HAP-1 (cell line): Measurements from ENCODE around the gene SASS6.

Experiments
- DNase-seq, 2 experiments: peaks; one replicate each; pipeline ENCODE4 v3.0.0-alpha.2; 2016 to 2020; ENCODE audit warnings: low spot score in 2 of 2
- H3K27me3 ChIP-seq: fragments of 250-450 bp; sonication (Bioruptor Pico); 2 replicates; pipeline ENCODE4 v1.5.1; 2020; ENCODE audit warnings: low read depth, mild to moderate bottlenecking, moderate library complexity
- H3K36me3 ChIP-seq: fragments of 250-450 bp; sonication (Bioruptor Pico); replicated peaks from 2 replicates; pipeline ENCODE4 v1.5.1; 2020; ENCODE audit warnings: mild to moderate bottlenecking
- H3K4me1 ChIP-seq: fragments of 250-450 bp; sonication (Bioruptor Pico); 2 replicates; pipeline ENCODE4 v1.5.1; 2020; ENCODE audit warnings: mild to moderate bottlenecking
- H3K4me3 ChIP-seq: fragments of 250-450 bp; sonication (Bioruptor Pico); 2 replicates; pipeline ENCODE4 v1.5.1; 2020; ENCODE audit warnings: mild to moderate bottlenecking, moderate library complexity
- H3K9me3 ChIP-seq: fragments of 250-450 bp; sonication (Bioruptor Pico); 2 replicates; pipeline ENCODE4 v1.5.1; 2020; ENCODE audit warnings: mild to moderate bottlenecking, moderate library complexity
- in situ Hi-C: fragments of 300-500 bp; cut with MboI; formaldehyde crosslinking; loops from 3 replicates; pipeline ENCODE4 v1.14.3; 2020; ENCODE audit warnings: low sequenced_read_pairs, inconsistent platforms, mixed read lengths

SASS6 gene, protein sequence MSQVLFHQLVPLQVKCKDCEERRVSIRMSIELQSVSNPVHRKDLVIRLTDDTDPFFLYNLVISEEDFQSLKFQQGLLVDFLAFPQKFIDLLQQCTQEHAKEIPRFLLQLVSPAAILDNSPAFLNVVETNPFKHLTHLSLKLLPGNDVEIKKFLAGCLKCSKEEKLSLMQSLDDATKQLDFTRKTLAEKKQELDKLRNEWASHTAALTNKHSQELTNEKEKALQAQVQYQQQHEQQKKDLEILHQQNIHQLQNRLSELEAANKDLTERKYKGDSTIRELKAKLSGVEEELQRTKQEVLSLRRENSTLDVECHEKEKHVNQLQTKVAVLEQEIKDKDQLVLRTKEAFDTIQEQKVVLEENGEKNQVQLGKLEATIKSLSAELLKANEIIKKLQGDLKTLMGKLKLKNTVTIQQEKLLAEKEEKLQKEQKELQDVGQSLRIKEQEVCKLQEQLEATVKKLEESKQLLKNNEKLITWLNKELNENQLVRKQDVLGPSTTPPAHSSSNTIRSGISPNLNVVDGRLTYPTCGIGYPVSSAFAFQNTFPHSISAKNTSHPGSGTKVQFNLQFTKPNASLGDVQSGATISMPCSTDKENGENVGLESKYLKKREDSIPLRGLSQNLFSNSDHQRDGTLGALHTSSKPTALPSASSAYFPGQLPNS

DNA sequence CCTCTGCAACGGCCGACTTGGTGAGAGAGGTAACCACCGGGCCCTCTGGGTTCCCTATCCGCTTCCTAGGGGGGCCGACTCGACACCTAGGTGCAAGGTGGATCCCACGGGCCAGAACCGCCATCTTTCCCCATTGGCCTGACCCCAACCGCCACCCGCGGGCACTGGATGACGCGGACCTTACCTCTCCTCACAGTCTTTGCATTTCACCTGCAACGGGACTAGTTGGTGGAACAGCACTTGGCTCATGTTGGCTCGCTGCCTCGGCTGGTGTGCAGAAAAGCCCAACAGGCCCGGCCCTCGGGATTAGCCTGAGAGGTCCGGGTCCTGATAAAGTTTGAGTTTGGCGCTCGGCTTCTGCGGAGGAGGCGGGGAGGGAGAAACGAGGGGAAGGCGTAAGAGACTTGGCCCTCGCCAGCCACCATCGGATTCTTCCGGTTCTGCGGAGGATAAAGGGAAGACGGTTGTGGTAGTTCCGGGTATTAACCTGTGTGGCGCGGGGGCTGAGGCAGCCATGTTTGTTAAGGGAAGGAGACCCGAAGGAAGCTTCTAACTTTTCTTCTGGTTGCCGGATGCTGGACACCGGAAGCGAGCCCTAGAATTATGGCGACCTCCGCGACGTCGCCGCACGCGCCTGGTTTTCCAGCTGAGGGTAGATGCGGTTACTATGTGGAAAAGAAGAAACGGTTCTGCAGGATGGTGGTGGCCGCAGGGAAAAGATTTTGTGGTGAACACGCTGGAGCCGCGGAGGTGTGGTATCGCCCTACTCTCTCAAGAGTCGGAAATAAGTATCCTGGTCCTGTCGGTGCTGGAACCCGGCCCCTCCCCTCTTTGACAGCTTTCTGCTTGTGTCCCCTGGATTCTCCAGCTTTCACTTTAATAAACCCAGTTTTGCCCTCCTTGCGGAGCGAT is at the start of gene SASS6, which contains the start of gene TRMT13:
Gene SASS6, minus strand, starts transcription at position 365 of the 912 bp plus-strand sequence. Its CDS starts 116 bp downstream, at position 249.
Gene TRMT13, plus strand, starts transcription at position 598 of the 912 bp plus-strand sequence. Its CDS starts 6 bp downstream, at position 604.
- DNase-seq, result peak; percentile 97 to 98
- Histone ChIP-seq H3K27me3 (no peaks in the 10 kb centered on the region), H3K36me3 (peaks cover 15% of the 10 kb centered on the region), H3K4me1 (peaks cover 12% of the 10 kb centered on the region), H3K9me3 (no peaks in the 10 kb centered on the region), H3K4me3 (peak within 1 kb of the TSS; percentile 76)
- in situ Hi-C loops, result no loop called here

- H3K9me3 ChIP-seq, result no peaks in the 10 kb centered on the region
- in situ Hi-C loops, result no loop called here
Measured at GRCh38 chr1:100178091-100178490, 45.4 kb upstream of the SASS6 start, which contains the start of gene LRRC39. Gene LRRC39 (minus strand): TSS chr1:100178256. CDS start chr1:100168516, 9,740 bp downstream.

GRCh38 chr1:100177295-100178041 is 44.7 kb upstream of the SASS6 start:
- in situ Hi-C loops, result no loop called here
- H3K4me3 ChIP-seq, result no peak overlapping the region
- H3K9me3 ChIP-seq, result no peaks in the 10 kb centered on the region
- no peaks in the 10 kb centered on the region; the same call in 1 of the 2 replicates for H3K27me3 ChIP-seq
- DNase-seq, result no peak
- H3K36me3 ChIP-seq, result no peaks in the 10 kb centered on the region
- no peaks in the 10 kb centered on the region for H3K4me1 ChIP-seq

More at GRCh38 chr1:100178091-100178490, 45.4 kb upstream of the SASS6 start, which contains the start of gene LRRC39:
- Histone ChIP-seq H3K4me1 (no peaks in the 10 kb centered on the region), H3K36me3 (no peaks in the 10 kb centered on the region), H3K4me3 (no peak within 1 kb of the TSS), H3K27me3 (no peaks in the 10 kb centered on the region; the same call in 1 of the 2 replicates)
- no peak for DNase-seq

- no peaks in the 10 kb centered on the region for H3K9me3 ChIP-seq
- no peak overlapping the region for H3K4me3 ChIP-seq
- no peak for DNase-seq
- H3K27me3 ChIP-seq, result no peaks in the 10 kb centered on the region
- H3K4me1 ChIP-seq, result no peaks in the 10 kb centered on the region
- H3K36me3 ChIP-seq, result no peaks in the 10 kb centered on the region
- in situ Hi-C loops, result no loop called here
Measured at GRCh38 chr1:100168051-100168450, 35.3 kb upstream of the SASS6 start.

- H3K9me3 ChIP-seq, result no peaks in the 10 kb centered on the region
- no peaks in the 10 kb centered on the region for H3K27me3 ChIP-seq
- H3K4me1 ChIP-seq, result no peaks in the 10 kb centered on the region
- in situ Hi-C loops, result no loop called here
- no peak overlapping the region for H3K4me3 ChIP-seq
- H3K36me3 ChIP-seq, result no peaks in the 10 kb centered on the region
- no peak for DNase-seq
Measured at GRCh38 chr1:100164702-100165101, 32.0 kb upstream of the SASS6 start.

DNA sequence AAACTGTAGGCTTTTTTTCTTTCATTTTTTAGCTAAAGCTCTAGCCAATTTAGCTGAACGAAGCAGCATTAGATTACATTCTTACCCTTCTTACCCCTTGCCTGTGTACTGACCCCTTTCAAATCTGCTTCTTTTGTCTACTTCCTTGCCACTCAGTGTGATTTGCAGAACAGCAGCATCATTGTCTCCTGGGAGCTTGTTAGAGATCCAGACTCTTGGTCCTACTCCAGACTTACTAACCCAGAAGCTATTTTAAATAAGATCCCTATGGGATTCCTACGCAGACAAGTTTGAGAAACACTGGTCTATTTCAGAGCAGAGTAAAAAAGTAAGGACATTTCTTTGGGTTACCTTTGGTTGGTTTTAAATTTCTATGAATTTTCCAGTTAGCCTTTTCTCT is 31.5 kb upstream of the SASS6 start:
- no peaks in the 10 kb centered on the region for H3K27me3 ChIP-seq
- no peak overlapping the region for H3K4me3 ChIP-seq
- no peaks in the 10 kb centered on the region for H3K4me1 ChIP-seq
- no peaks in the 10 kb centered on the region for H3K9me3 ChIP-seq
- in situ Hi-C loops, result no loop called here
- peak in 1 of 2 experiments; percentile 11 for DNase-seq
- H3K36me3 ChIP-seq, result no peaks in the 10 kb centered on the region

DNA sequence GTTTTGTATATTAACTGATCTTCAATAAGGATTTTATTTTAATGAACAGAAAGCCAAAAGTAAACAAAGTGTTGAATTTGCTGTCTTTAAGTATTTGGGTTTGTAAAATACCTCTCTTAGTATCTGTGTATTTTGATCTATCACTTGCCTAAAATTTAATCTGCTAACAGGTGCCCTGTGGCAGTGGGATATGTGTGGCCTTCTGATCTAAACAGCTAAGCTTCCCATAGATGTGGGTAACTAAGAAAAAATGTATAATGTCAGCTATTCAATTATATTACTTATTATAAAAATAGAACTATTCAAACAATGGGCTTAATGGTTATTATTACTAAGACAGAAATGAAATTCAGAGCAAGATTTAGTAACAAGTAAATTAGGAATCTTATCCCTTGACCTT is 30.2 kb upstream of the SASS6 start:
- H3K27me3 ChIP-seq, result no peaks in the 10 kb centered on the region
- no peaks in the 10 kb centered on the region for H3K9me3 ChIP-seq
- in situ Hi-C loops, result no loop called here
- no peak overlapping the region for H3K4me3 ChIP-seq
- no peaks in the 10 kb centered on the region for H3K36me3 ChIP-seq
- no peaks in the 10 kb centered on the region for H3K4me1 ChIP-seq
- DNase-seq, result no peak

GRCh38 chr1:100152271-100152670 is 19.5 kb upstream of the SASS6 start:
- peaks cover 4% of the 10 kb centered on the region for H3K36me3 ChIP-seq
- DNase-seq, result no peak
- no peaks in the 10 kb centered on the region for H3K9me3 ChIP-seq
- H3K4me1 ChIP-seq, result no peaks in the 10 kb centered on the region
- H3K4me3 ChIP-seq, result no peak overlapping the region
- no peaks in the 10 kb centered on the region for H3K27me3 ChIP-seq
- in situ Hi-C loops, result no loop called here

DNA sequence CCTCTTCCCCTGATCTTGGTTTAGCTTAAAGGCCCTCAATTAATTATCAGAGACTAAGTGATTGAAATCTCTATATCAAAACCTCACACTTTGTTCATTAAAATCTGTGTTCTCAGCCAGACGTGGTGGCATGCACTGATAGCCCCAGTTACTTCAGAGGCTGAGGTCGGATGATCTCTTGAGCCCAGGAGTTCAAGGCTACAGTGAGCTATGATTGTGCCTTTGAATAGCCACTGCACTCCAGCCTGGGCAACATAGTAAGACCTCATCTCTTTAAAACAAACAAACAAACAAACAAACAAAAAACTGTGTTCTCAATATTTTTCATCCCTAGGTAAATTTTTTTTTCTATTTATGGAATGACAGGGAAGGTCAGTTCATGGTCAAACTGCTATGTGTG is 18.9 kb upstream of the SASS6 start:
- H3K4me3 ChIP-seq, result no peak overlapping the region
- H3K27me3 ChIP-seq, result no peaks in the 10 kb centered on the region
- no peak for DNase-seq
- H3K9me3 ChIP-seq, result no peaks in the 10 kb centered on the region
- H3K4me1 ChIP-seq, result no peaks in the 10 kb centered on the region
- in situ Hi-C loops, result no loop called here
- peaks cover 4% of the 10 kb centered on the region for H3K36me3 ChIP-seq

GRCh38 chr1:100147875-100148274 is 15.1 kb upstream of the SASS6 start:
- Histone ChIP-seq H3K4me1 (no peaks in the 10 kb centered on the region), H3K36me3 (peaks cover 36% of the 10 kb centered on the region), H3K4me3 (no peak overlapping the region), H3K9me3 (no peaks in the 10 kb centered on the region), H3K27me3 (no peaks in the 10 kb centered on the region)
- DNase-seq, result no peak
- in situ Hi-C loops, result no loop called here

GRCh38 chr1:100146958-100147357 is 14.2 kb upstream of the SASS6 start:
- Histone ChIP-seq H3K4me3 (no peak overlapping the region), H3K36me3 (peaks cover 44% of the 10 kb centered on the region), H3K9me3 (no peaks in the 10 kb centered on the region), H3K27me3 (no peaks in the 10 kb centered on the region), H3K4me1 (no peaks in the 10 kb centered on the region)
- DNase-seq, result no peak
- in situ Hi-C loops, result no loop called here

DNA sequence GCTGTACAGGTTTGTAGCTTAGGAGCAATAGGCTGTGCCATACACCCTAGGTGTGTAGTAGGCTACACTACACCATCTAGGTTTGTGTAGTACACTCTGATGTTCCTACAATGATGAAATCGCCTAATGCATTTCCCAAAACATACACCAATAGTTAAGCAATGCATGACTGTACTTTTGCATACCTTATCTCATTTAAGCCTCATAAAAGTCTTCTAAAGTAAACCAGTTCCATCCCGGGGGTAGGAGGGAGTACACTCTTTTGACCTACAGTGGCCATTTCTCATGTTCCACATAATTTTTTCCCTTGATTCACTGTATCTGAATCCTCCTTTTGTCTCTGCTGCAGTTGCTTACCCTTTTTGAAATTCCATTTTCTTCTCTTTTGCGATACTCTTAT is 12.4 kb upstream of the SASS6 start:
- Histone ChIP-seq H3K4me1 (no peaks in the 10 kb centered on the region), H3K36me3 (peaks cover 59% of the 10 kb centered on the region), H3K27me3 (no peaks in the 10 kb centered on the region), H3K9me3 (no peaks in the 10 kb centered on the region), H3K4me3 (no peak overlapping the region)
- in situ Hi-C loops, result no loop called here
- DNase-seq, result no peak

DNA sequence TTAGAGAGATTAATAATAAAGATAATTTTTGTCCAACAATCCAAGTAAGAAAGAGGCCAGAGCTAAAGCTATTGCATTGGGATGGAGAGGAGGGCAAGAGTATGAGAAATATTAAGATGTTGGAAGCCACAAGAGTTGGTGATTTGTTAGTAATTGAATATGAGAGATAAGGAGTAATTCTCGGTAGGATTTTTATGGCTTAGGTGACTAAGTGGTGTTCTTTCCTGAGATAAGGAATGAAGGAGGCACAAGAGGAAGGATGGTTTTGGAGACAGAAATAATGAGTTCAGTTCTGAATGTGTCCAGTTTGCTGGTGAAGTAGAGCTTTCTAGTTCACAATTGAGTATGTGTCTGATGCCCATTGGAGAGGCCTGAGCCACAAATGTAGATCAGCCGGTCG is 9.6 kb upstream of the SASS6 start:
- no peak for DNase-seq
- no peak overlapping the region for H3K4me3 ChIP-seq
- no peaks in the 10 kb centered on the region for H3K27me3 ChIP-seq
- in situ Hi-C loops, result no loop called here
- no peaks in the 10 kb centered on the region for H3K9me3 ChIP-seq
- no peaks in the 10 kb centered on the region for H3K4me1 ChIP-seq
- H3K36me3 ChIP-seq, result peaks cover 81% of the 10 kb centered on the region
